Gastroesophageal sphincter (tissue), 3 donors: ENCODE measurements around the gene CACNA1E.
A peak's percentile ranks its signal among the peaks of the same experiment; 100 is the strongest.

ENCODE experiments used
- POLR2A ChIP-seq, 2 donors: fragments of 450-650 bp; IDR thresholded peaks; one replicate each; pipeline ENCODE4 v1.6.1; 2017; ENCODE audit warnings: antibody characterized with exemption in 2 of 2, mild to moderate bottlenecking in 2 of 2, moderate library complexity in 1 of 2
- POLR2AphosphoS5 ChIP-seq: sonication (generic); formaldehyde crosslinking; IDR thresholded peaks from one replicate; pipeline ENCODE4 v1.6.1; 2017; ENCODE audit warnings: antibody characterized with exemption
- TF ChIP-seq, protein P1 (sequence below), 4 experiments: fragments of 200-600 bp in 2 of 4; fragments of 450-650 bp in 2 of 4; sonication (generic) in 1 of 4; IDR thresholded peaks; one replicate each; pipeline ENCODE4 v1.5.1; 2017 to 2019; ENCODE audit warnings: antibody characterized with exemption in 4 of 4, mild to moderate bottlenecking in 2 of 4, moderate library complexity in 2 of 4

DNA sequence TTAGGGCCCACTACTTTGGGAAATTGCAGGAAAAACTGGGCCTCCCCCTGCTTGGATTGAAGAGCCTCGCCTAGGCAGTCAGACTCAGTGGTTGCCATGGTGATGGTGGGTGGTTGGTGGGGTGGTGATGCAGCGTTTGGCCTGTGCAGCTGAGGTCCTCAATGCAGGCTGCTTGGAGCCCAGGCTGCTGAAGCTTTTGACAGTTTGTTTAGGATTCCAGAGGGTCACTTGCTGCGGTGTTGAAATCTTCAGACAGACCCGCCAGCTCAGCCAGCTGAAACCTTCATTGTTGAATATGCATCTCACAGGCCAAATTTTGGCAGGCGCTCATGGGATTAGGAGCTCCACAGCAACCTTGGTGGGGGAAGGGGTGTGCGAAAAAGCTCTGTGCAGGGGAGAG is 67.9 kb downstream of the CACNA1E start:
- TF ChIP-seq, protein P1, sequence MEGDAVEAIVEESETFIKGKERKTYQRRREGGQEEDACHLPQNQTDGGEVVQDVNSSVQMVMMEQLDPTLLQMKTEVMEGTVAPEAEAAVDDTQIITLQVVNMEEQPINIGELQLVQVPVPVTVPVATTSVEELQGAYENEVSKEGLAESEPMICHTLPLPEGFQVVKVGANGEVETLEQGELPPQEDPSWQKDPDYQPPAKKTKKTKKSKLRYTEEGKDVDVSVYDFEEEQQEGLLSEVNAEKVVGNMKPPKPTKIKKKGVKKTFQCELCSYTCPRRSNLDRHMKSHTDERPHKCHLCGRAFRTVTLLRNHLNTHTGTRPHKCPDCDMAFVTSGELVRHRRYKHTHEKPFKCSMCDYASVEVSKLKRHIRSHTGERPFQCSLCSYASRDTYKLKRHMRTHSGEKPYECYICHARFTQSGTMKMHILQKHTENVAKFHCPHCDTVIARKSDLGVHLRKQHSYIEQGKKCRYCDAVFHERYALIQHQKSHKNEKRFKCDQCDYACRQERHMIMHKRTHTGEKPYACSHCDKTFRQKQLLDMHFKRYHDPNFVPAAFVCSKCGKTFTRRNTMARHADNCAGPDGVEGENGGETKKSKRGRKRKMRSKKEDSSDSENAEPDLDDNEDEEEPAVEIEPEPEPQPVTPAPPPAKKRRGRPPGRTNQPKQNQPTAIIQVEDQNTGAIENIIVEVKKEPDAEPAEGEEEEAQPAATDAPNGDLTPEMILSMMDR (IDR thresholded peaks at IDR 0.05): no peak
- TF ChIP-seq POLR2A (IDR thresholded peaks at IDR 0.05): no peak
- peak; percentile 87 for TF ChIP-seq POLR2AphosphoS5
